IMR-90 (cell line): ENCODE measurements around the gene EIF6. TPM values are rescaled to one million over a fixed set of nuclear protein-coding genes. Genes with fewer than 3 reads are reported as not detected.

Experiments used
- ATAC-seq: fragments of 200-7000 bp; cut with Tn5 transposase; 2 replicates; pipeline ENCODE4 v1.9.1; 2020; ENCODE audit warnings: low read depth, mild to moderate bottlenecking, moderate library complexity
- BruUV-seq: library from RNA; stranded (reverse); fragments of 400-500 nt; replicated peaks from 2 replicates; lab custom pipeline; 2021; lab: Mats Ljungman, UMichigan
- CTCF ChIA-PET: fragments of 300-600 bp; formaldehyde crosslinking; extraction: SDS; loops from one replicate; lab custom pipeline; 2021; ENCODE audit warnings: antibody characterized with exemption; lab: Yijun Ruan, JAX
- POLR2A ChIA-PET: fragments of 300-600 bp; sonication (Branson Sonifier 250); formaldehyde crosslinking; loops from one replicate; lab custom pipeline; 2022; ENCODE audit warnings: antibody characterized with exemption; ENCODE audit not compliant: unreplicated experiment; lab: Charles Lee
- DNase-seq: peaks from one replicate; pipeline ENCODE4 v3.0.0; 2013
- H2AFZ ChIP-seq: replicated peaks from 2 replicates; pipeline ENCODE3; 2013; ENCODE audit warnings: low read length, mild to moderate bottlenecking; ENCODE audit not compliant: poor library complexity
- H2AK5ac ChIP-seq: 2 replicates; pipeline ENCODE4 v1.6.1; 2013; ENCODE audit warnings: low read depth, low read length, inconsistent platforms
- H2AK9ac ChIP-seq: replicated peaks from 2 replicates; pipeline ENCODE3; 2013; ENCODE audit warnings: mild to moderate bottlenecking, low read depth, low read length, moderate library complexity; ENCODE audit not compliant: poor library complexity
- H2BK120ac ChIP-seq: 2 replicates; pipeline ENCODE4 v1.6.1; 2013; ENCODE audit warnings: low read depth, low read length, inconsistent platforms
- H2BK15ac ChIP-seq: 3 replicates; pipeline ENCODE4 v1.6.1; 2013; ENCODE audit warnings: low read depth, low read length, inconsistent platforms
- H2BK20ac ChIP-seq: 2 replicates; pipeline ENCODE4 v1.6.1; 2013; ENCODE audit warnings: low read depth, mild to moderate bottlenecking, inconsistent platforms, low read length, moderate library complexity
- H2BK5ac ChIP-seq: 2 replicates; pipeline ENCODE4 v1.6.1; 2013; ENCODE audit warnings: mild to moderate bottlenecking, low read depth, low read length, inconsistent platforms; ENCODE audit not compliant: poor library complexity, severe bottlenecking
- H3K14ac ChIP-seq: replicated peaks from 2 replicates; pipeline ENCODE4 v1.6.1; 2013; ENCODE audit warnings: low read depth, low read length, inconsistent platforms
- H3K18ac ChIP-seq: 2 replicates; pipeline ENCODE4 v1.6.1; 2013; ENCODE audit warnings: low read depth, low read length, control low read depth
- H3K23ac ChIP-seq: 2 replicates; pipeline ENCODE4 v1.6.1; 2013; ENCODE audit warnings: low read depth, low read length, inconsistent platforms
- H3K27ac ChIP-seq: 2 replicates; pipeline ENCODE4 v1.5.1; 2013; ENCODE audit warnings: mild to moderate bottlenecking, control low read depth, low read length; ENCODE audit not compliant: insufficient read depth
- H3K27me3 ChIP-seq: 2 replicates; pipeline ENCODE4 v1.6.1; 2013; ENCODE audit warnings: low read length; ENCODE audit not compliant: control insufficient read depth, insufficient read depth
- H3K36me3 ChIP-seq: 2 replicates; pipeline ENCODE4 v1.6.1; 2013; ENCODE audit warnings: low read length, mixed read lengths; ENCODE audit not compliant: control insufficient read depth, insufficient read depth
- H3K4ac ChIP-seq: 2 replicates; pipeline ENCODE4 v1.6.1; 2013; ENCODE audit warnings: low read depth, low read length, inconsistent platforms
- H3K4me1 ChIP-seq: 2 replicates; pipeline ENCODE4 v1.6.1; 2013; ENCODE audit warnings: low read length, mixed read lengths; ENCODE audit not compliant: control insufficient read depth, insufficient read depth
- H3K4me2 ChIP-seq: 2 replicates; pipeline ENCODE4 v1.6.1; 2013; ENCODE audit warnings: low read depth, mild to moderate bottlenecking, control low read depth, low read length, moderate library complexity
- H3K4me3 ChIP-seq: 2 replicates; pipeline ENCODE4 v1.5.1; 2013; ENCODE audit warnings: low read depth, mild to moderate bottlenecking, control low read depth, low read length, moderate library complexity; ENCODE audit not compliant: insufficient read depth
- H3K56ac ChIP-seq: 2 replicates; pipeline ENCODE4 v1.6.1; 2013; ENCODE audit warnings: low read length, inconsistent platforms; ENCODE audit not compliant: insufficient read depth; ENCODE audit errors: extremely low read depth
- H3K79me1 ChIP-seq, 2 experiments: 2 replicates each; pipeline ENCODE4 v1.6.1; 2013; ENCODE audit warnings: low read length in 2 of 2, inconsistent platforms in 1 of 2, low read depth in 1 of 2
- H3K9ac ChIP-seq: 2 replicates; pipeline ENCODE4 v1.6.1; 2013; ENCODE audit warnings: low read depth, low read length, control low read depth
- H3K9me1 ChIP-seq: 2 replicates; pipeline ENCODE4 v1.6.1; 2013; ENCODE audit warnings: low read length, inconsistent platforms; ENCODE audit not compliant: insufficient read depth
- H3K9me3 ChIP-seq: 2 replicates; pipeline ENCODE4 v1.6.1; 2013; ENCODE audit warnings: low read length; ENCODE audit not compliant: control insufficient read depth, insufficient read depth
- H4K20me1 ChIP-seq: 2 replicates; pipeline ENCODE4 v1.6.1; 2013; ENCODE audit warnings: low read length, inconsistent platforms; ENCODE audit not compliant: insufficient read depth
- H4K5ac ChIP-seq: 2 replicates; pipeline ENCODE4 v1.6.1; 2013; ENCODE audit warnings: mild to moderate bottlenecking, low read depth, low read length, control low read depth
- H4K8ac ChIP-seq, 2 experiments: 2 replicates each; pipeline ENCODE4 v1.6.1; 2013; ENCODE audit warnings: low read depth in 2 of 2, low read length in 2 of 2, control low read depth in 1 of 2, inconsistent platforms in 1 of 2
- H4K91ac ChIP-seq: 2 replicates; pipeline ENCODE4 v1.6.1; 2013; ENCODE audit warnings: low read depth, low read length, inconsistent platforms; ENCODE audit not compliant: insufficient read depth
- BHLHE40 ChIP-seq: fragments of 150-350 bp; IDR thresholded peaks from 2 replicates; pipeline ENCODE4 v1.6.1; 2016; ENCODE audit warnings: mild to moderate bottlenecking, low read depth, low read length
- CEBPB ChIP-seq: IDR thresholded peaks from 2 replicates; pipeline ENCODE4 v1.6.1; 2012; ENCODE audit warnings: low read depth, low read length, improper control_type of control experiment
- CHD1 ChIP-seq: IDR thresholded peaks from 2 replicates; pipeline ENCODE4 v1.6.1; 2012; ENCODE audit warnings: low read depth, low read length, improper control_type of control experiment
- ELK1 ChIP-seq: fragments of 150-350 bp; IDR thresholded peaks from 2 replicates; pipeline ENCODE4 v1.6.1; 2016; ENCODE audit warnings: low read depth, mild to moderate bottlenecking, low read length, moderate library complexity, borderline replicate concordance
- FOS ChIP-seq: fragments of 150-350 bp; IDR thresholded peaks from 2 replicates; pipeline ENCODE4 v1.6.1; 2016; ENCODE audit warnings: low read depth, low read length
- MAFK ChIP-seq: IDR thresholded peaks from 2 replicates; pipeline ENCODE4 v1.6.1; 2012; ENCODE audit warnings: low read depth, low read length, improper control_type of control experiment
- POLR2A ChIP-seq: IDR thresholded peaks from 2 replicates; pipeline ENCODE4 v1.6.1; 2012; ENCODE audit warnings: mild to moderate bottlenecking, low read depth, low read length
- RFX5 ChIP-seq: IDR thresholded peaks from 2 replicates; pipeline ENCODE4 v1.8.0; 2012; ENCODE audit warnings: low read depth, mild to moderate bottlenecking, low read length, moderate library complexity
- WGBS, 2 experiments: methylation state at CpG; one replicate each; pipeline versions ENCODE4 v1.1.5 to v1.1.7; 2013; ENCODE audit warnings: missing lambda C conversion rate in 2 of 2; ENCODE audit not compliant: insufficient read length in 1 of 2; ENCODE audit errors: extremely low coverage in 2 of 2; 5-methylcytosine and 5-hydroxymethylcytosine counted together
- dilution Hi-C: fragments of 300-500 bp; cut with HindIII; formaldehyde crosslinking; loops from one replicate; pipeline ENCODE4 v1.14.3; 2018; ENCODE audit warnings: low sequenced_read_pairs; ENCODE audit not compliant: unreplicated experiment
- in situ Hi-C: fragments of 300-500 bp; cut with MboI; formaldehyde crosslinking; loops from 3 replicates; pipeline ENCODE4 v1.14.3; 2019; ENCODE audit warnings: low sequenced_read_pairs, inconsistent platforms, mixed read lengths
- intact Hi-C: fragments of 100-400 bp; cut with micrococcal nuclease; formaldehyde crosslinking; loops from 2 replicates; pipeline ENCODE4 v1.10.0; 2022
- polyA plus RNA-seq, 3 experiments: library from polyadenylated mRNA; depleted of rRNA; stranded (reverse); fragments of >200 nt; gene quantifications; 2 replicates each; pipeline ENCODE4 v1.2.3, GENCODE V29; 2012; ENCODE audit warnings: low replicate concordance in 1 of 3
- total RNA-seq: library from RNA; depleted of rRNA; stranded (reverse); fragments of >200 nt; gene quantifications from 2 replicates; pipeline ENCODE4 v1.2.3, GENCODE V29; 2012

The EIF6 gene
- total and polyA plus RNA-seq, 2 of the 4 experiments (the other 2 are of a cell fraction): 215 to 227 TPM

GRCh38 chr20:35273449-35274171 is 11.0 kb downstream of the EIF6 start:
- no peak overlapping the region for H2AK5ac ChIP-seq
- no peak for TF ChIP-seq BHLHE40
- TF ChIP-seq FOS: no peak
- TF ChIP-seq CHD1: no peak
- TF ChIP-seq POLR2A: 0 out of 2 replicates have a peak, but pooled peaks have one; percentile 10
- TF ChIP-seq ELK1: no peak
- no peak for TF ChIP-seq CEBPB
- TF ChIP-seq MAFK: no peak
- no peak for TF ChIP-seq RFX5
- no peak overlapping the region for H2AK9ac ChIP-seq
- H3K4me3 ChIP-seq: no peak overlapping the region
- intact Hi-C loops (loop anchor here (10.0 kb wide), 2 partner anchors 161 to 399 kb away; partner anchors contain the start of genes ACSS2, GDF5 and GGT7), in situ Hi-C loops (loop anchor here (25.0 kb wide), 1 partner anchor 411 kb away; the partner anchor contains the start of gene GGT7), dilution Hi-C loops (no loop called here)
- H4K8ac ChIP-seq: 0 out of 4 replicates have a peak overlapping the region, but pooled peaks of 1 of the 2 experiments have one; percentile 31
- H3K4ac ChIP-seq: no peak overlapping the region
- H4K20me1 ChIP-seq: peaks cover 5% of the 10 kb centered on the region
- H3K9me3 ChIP-seq: no peaks in the 10 kb centered on the region
- H3K18ac ChIP-seq: no peak overlapping the region
- H3K9ac ChIP-seq: no peak overlapping the region
- peaks cover 41% of the 10 kb centered on the region for H3K36me3 ChIP-seq
- H3K14ac ChIP-seq: no peak overlapping the region
- no peak overlapping the region for H3K56ac ChIP-seq
- H3K27ac ChIP-seq: no peak overlapping the region
- H2AFZ ChIP-seq: no peak overlapping the region
- H3K4me1 ChIP-seq: peaks cover 6% of the 10 kb centered on the region
- H2BK120ac ChIP-seq: no peak overlapping the region
- ATAC-seq: no peak
- H3K27me3 ChIP-seq: no peaks in the 10 kb centered on the region
- peaks cover 6% of the 10 kb centered on the region; the same call in 1 of the 2 replicates for H3K9me1 ChIP-seq
- no peak overlapping the region for H4K5ac ChIP-seq
- no peak for DNase-seq
- POLR2A ChIA-PET: interaction anchor here (0.5 to 0.6 kb wide), 2 partner anchors 166 to 311 kb away, joined by 3 to 5 read pairs; no protein-coding TSS in a partner anchor
- H3K4me2 ChIP-seq: no peak overlapping the region
- H3K23ac ChIP-seq: no peak overlapping the region
- no peak overlapping the region for H2BK20ac ChIP-seq
- WGBS, 2 experiments: 93% methylated on average over 2 of the region's 13 CpGs; no CpG with 5 or more reads in 1 of the 2 experiments
- no peak overlapping the region for H2BK5ac ChIP-seq
- no peak overlapping the region for H4K91ac ChIP-seq
- peaks cover 24 to 53% of the 10 kb centered on the region in 2 experiments for H3K79me1 ChIP-seq
- CTCF ChIA-PET: interaction anchor here (0.6 kb wide), 1 partner anchor 127 kb away, joined by 8 read pairs; no protein-coding TSS in a partner anchor
- no TSS peak for BruUV-seq
- H2BK15ac ChIP-seq: no peak overlapping the region
